ENCODE data around the gene PIERCE2. TPM values are rescaled to one million over a fixed set of nuclear protein-coding genes. Genes with fewer than 3 reads are reported as not detected.

Gene PIERCE2
- total RNA-seq, 4 donors from 2014 or later: 1.5 to 4.1 (median 2.0) TPM; not detected in 1

- no peak for TF ChIP-seq CTCF (IDR thresholded peaks at IDR 0.05; ENCODE audit: low read depth)
Observed at GRCh38 chr15:55461447-55461846, 53.2 kb downstream of the PIERCE2 start.

GRCh38 chr15:55468321-55468720 is 60.0 kb downstream of the PIERCE2 start:
- TF ChIP-seq CTCF (IDR thresholded peaks at IDR 0.05; ENCODE audit: low read depth): no peak

Other genes with a start within 250 kb of the PIERCE2 start
- gene RSL24D1, start 211.6 kb upstream of the PIERCE2 start, total RNA-seq: 100 to 1,000 TPM in 1 of 4 donors, 10 to 100 TPM in 3; 53.3 to 101 (median 74.3) TPM
- 10 to 100 TPM in 2 of 4 donors, 1 to 10 TPM in 2; 6.6 to 16.5 (median 10.5) TPM for gene RAB27A, start 118.7 kb upstream of the PIERCE2 start, total RNA-seq
- gene PIGBOS1, start 89.4 kb upstream of the PIERCE2 start, total RNA-seq: 10 to 100 TPM in 3 of 4 donors, 1 to 10 TPM in 1; 5.9 to 39.7 (median 14.7) TPM
- gene PIGB, start 89.3 kb upstream of the PIERCE2 start, total RNA-seq: 10 to 100 TPM; 11.5 to 14.7 (median 12.8) TPM
- gene CCPG1, start 136 bp upstream of the PIERCE2 start, total RNA-seq: 10 to 100 TPM; 61.2 to 97.7 (median 81.1) TPM
- gene DNAAF4, start 99.7 kb downstream of the PIERCE2 start, total RNA-seq: 1 to 10 TPM in 1 of 4 donors, under 1 TPM in 2, not detected in 1; 0.49 to 3.4 (median 0.88) TPM
- gene PYGO1, start 179.8 kb downstream of the PIERCE2 start, total RNA-seq: 1 to 10 TPM; 3.7 to 8.6 (median 4.5) TPM